Body of pancreas (tissue), 4 donors: Measurements from ENCODE around the gene ARMH1.

ENCODE experiments used
- CTCF ChIP-seq, 7 experiments: fragments of 450-650 bp in 4 of 7; fragments of 200-600 bp in 3 of 7; sonication (generic) in 3 of 7; IDR thresholded peaks; one replicate each; pipeline ENCODE4 v1.5.1; 2016 to 2019; ENCODE audit warnings: antibody characterized with exemption in 7 of 7
- POLR2A ChIP-seq, 3 donors: fragments of 450-650 bp; IDR thresholded peaks; one replicate each; pipeline ENCODE4 v1.6.1; 2016; ENCODE audit warnings: antibody characterized with exemption in 3 of 3, mild to moderate bottlenecking in 2 of 3

GRCh38 chr1:44643721-44644334 is 30.7 kb upstream of the ARMH1 start:
- TF ChIP-seq CTCF (IDR thresholded peaks at IDR 0.05) (no peak), POLR2A (IDR thresholded peaks at IDR 0.05) (no peak)
